ENCODE measurements around the gene CLSTN1. TPM values are rescaled to one million over a fixed set of nuclear protein-coding genes. Genes with fewer than 3 reads are reported as not detected.

CLSTN1 gene
- total RNA-seq, 1 experiment from 2014 or later = 119 TPM

DNA sequence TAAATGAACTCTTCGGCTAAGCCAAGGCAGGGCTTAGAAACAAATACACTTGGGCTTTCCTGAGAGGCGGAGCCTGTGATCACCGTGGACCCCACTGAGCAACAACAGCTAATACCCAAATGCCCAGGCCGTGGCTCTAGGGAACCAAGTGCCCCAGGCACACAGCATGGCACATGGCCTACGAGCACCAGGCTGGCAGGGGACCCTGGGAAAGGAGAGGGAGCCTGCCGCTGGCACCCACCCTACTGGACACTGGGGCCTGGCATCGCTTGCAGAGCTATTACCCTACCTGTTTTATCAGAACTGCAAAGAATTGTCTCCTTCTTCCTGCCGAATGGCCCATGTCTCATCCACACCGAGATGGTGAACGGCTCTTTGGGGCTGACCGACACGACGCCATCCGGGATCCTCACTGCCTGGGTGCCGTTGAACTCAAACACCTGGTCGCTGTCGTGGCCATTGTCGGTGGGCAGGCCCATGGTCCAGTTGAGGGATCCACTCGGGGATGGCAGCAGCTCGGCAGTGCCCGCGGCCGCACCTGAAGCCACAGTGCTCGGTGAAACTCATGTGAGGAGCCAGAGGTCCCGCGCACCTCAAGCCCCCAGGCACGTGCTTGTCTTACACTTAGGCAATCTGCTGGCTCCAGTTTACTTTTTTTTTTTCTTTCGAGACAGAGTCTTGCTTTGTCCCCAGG lies 79.5 kb downstream of the CLSTN1 start:
- Mint-ChIP-seq H3K4me3 (no peak overlapping the region), H3K9me3 (no peaks in the 10 kb centered on the region), H3K4me1 (no peaks in the 10 kb centered on the region), H3K27ac (no peak overlapping the region), H3K27me3 (ENCODE audit: low read depth) (no peaks in the 10 kb centered on the region), H3K36me3 (peaks cover 61% of the 10 kb centered on the region)
- ChIA-PET POLR2A (no interaction called here), CTCF (no interaction called here)
- no peak for TF ChIP-seq KAT7 (CRISPR knock-in tag; IDR thresholded peaks at IDR 0.05; ENCODE audit: borderline replicate concordance)
- TF ChIP-seq CBFB (CRISPR knock-in tag; IDR thresholded peaks at IDR 0.05; ENCODE audit: low read depth) = no peak
- ATAC-seq = no peak
- no peak for DNase-seq (ENCODE audit: low spot score)

- Mint-ChIP-seq H3K36me3 (peaks cover 79% of the 10 kb centered on the region), H3K9me3 (peaks cover 13% of the 10 kb centered on the region), H3K4me3 (no peak overlapping the region), H3K27ac (no peak overlapping the region), H3K27me3 (ENCODE audit: low read depth) (no peaks in the 10 kb centered on the region), H3K4me1 (no peaks in the 10 kb centered on the region)
- TF ChIP-seq PRDM15 (CRISPR knock-in tag; IDR thresholded peaks at IDR 0.05) (no peak), GRHL2 (CRISPR knock-in tag; IDR thresholded peaks at IDR 0.05; ENCODE audit: insufficient replicate concordance, severe bottlenecking) (no peak), MAX (CRISPR knock-in tag; IDR thresholded peaks at IDR 0.05) (no peak), FOXJ3 (CRISPR knock-in tag; IDR thresholded peaks at IDR 0.05; ENCODE audit: borderline replicate concordance) (no peak), HMGXB4 (CRISPR knock-in tag; IDR thresholded peaks at IDR 0.05) (no peak), TP53 (CRISPR knock-in tag; IDR thresholded peaks at IDR 0.05) (no peak), ZNF512 (CRISPR knock-in tag; IDR thresholded peaks at IDR 0.05; ENCODE audit: borderline replicate concordance) (no peak), JAZF1 (CRISPR knock-in tag; IDR thresholded peaks at IDR 0.05) (no peak), SP1 (CRISPR knock-in tag; conservative IDR thresholded peaks at IDR 0.05) (no peak), TCF7 (CRISPR knock-in tag; IDR thresholded peaks at IDR 0.05; ENCODE audit: low read depth) (no peak), ETV6 (CRISPR knock-in tag; IDR thresholded peaks at IDR 0.05) (no peak), ZNF219 (CRISPR knock-in tag; IDR thresholded peaks at IDR 0.05; ENCODE audit: borderline replicate concordance) (no peak)
- ChIA-PET CTCF (no interaction called here), POLR2A (no interaction called here)
- DNase-seq (ENCODE audit: low spot score) (no peak), ATAC-seq (no peak)
Observed at GRCh38 chr1:9737671-9738070, 86.1 kb downstream of the CLSTN1 start.

DNA sequence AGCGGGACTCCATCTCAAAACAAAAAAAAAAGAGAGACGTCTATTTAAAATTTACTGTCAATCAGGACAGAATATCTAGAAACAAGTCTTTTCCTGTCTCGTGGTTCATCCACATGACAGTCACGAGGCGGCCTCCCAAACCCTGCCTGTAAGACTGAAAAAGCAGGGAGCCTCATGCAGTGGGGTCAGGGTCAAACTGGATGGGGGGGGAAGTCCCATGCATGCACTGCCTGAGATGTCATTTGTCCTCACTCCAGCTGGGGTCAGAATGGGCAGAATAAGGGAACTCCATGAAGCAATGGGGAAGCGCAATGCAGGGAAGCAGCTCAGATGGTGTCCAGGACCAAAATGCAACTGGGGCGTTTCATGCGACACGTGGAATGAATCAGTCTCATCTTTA lies 86.7 kb downstream of the CLSTN1 start:
- no peak overlapping the region for H3K27ac Mint-ChIP-seq
- H3K4me3 Mint-ChIP-seq = no peak overlapping the region
- H3K4me1 Mint-ChIP-seq = no peaks in the 10 kb centered on the region
- CTCF ChIA-PET = no interaction called here
- no peaks in the 10 kb centered on the region for H3K27me3 Mint-ChIP-seq (ENCODE audit: low read depth)
- peaks cover 13% of the 10 kb centered on the region for H3K9me3 Mint-ChIP-seq
- ATAC-seq (no peak), DNase-seq (ENCODE audit: low spot score) (no peak)
- POLR2A ChIA-PET = no interaction called here
- peaks cover 82% of the 10 kb centered on the region for H3K36me3 Mint-ChIP-seq
- TF ChIP-seq, protein P1, sequence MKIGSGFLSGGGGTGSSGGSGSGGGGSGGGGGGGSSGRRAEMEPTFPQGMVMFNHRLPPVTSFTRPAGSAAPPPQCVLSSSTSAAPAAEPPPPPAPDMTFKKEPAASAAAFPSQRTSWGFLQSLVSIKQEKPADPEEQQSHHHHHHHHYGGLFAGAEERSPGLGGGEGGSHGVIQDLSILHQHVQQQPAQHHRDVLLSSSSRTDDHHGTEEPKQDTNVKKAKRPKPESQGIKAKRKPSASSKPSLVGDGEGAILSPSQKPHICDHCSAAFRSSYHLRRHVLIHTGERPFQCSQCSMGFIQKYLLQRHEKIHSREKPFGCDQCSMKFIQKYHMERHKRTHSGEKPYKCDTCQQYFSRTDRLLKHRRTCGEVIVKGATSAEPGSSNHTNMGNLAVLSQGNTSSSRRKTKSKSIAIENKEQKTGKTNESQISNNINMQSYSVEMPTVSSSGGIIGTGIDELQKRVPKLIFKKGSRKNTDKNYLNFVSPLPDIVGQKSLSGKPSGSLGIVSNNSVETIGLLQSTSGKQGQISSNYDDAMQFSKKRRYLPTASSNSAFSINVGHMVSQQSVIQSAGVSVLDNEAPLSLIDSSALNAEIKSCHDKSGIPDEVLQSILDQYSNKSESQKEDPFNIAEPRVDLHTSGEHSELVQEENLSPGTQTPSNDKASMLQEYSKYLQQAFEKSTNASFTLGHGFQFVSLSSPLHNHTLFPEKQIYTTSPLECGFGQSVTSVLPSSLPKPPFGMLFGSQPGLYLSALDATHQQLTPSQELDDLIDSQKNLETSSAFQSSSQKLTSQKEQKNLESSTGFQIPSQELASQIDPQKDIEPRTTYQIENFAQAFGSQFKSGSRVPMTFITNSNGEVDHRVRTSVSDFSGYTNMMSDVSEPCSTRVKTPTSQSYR (CRISPR knock-in tag; IDR thresholded peaks at IDR 0.05) = no peak
- TF ChIP-seq SMAD3 (CRISPR knock-in tag; IDR thresholded peaks at IDR 0.05; ENCODE audit: borderline replicate concordance) (no peak), NR1H2 (CRISPR knock-in tag; IDR thresholded peaks at IDR 0.05) (no peak), PRDM15 (CRISPR knock-in tag; IDR thresholded peaks at IDR 0.05) (no peak), ZNF219 (CRISPR knock-in tag; IDR thresholded peaks at IDR 0.05; ENCODE audit: borderline replicate concordance) (no peak)
